GM19397 (cell line): Measurements from ENCODE around the gene CBX6.

Experiments used
- ATAC-seq: cut with Tn5 transposase; IDR thresholded peaks from one replicate; pipeline ENCODE4 v1.9.1; 2021; ENCODE audit warnings: mild to moderate bottlenecking, moderate library complexity; ENCODE audit not compliant: unreplicated experiment

The CBX6 gene

DNA sequence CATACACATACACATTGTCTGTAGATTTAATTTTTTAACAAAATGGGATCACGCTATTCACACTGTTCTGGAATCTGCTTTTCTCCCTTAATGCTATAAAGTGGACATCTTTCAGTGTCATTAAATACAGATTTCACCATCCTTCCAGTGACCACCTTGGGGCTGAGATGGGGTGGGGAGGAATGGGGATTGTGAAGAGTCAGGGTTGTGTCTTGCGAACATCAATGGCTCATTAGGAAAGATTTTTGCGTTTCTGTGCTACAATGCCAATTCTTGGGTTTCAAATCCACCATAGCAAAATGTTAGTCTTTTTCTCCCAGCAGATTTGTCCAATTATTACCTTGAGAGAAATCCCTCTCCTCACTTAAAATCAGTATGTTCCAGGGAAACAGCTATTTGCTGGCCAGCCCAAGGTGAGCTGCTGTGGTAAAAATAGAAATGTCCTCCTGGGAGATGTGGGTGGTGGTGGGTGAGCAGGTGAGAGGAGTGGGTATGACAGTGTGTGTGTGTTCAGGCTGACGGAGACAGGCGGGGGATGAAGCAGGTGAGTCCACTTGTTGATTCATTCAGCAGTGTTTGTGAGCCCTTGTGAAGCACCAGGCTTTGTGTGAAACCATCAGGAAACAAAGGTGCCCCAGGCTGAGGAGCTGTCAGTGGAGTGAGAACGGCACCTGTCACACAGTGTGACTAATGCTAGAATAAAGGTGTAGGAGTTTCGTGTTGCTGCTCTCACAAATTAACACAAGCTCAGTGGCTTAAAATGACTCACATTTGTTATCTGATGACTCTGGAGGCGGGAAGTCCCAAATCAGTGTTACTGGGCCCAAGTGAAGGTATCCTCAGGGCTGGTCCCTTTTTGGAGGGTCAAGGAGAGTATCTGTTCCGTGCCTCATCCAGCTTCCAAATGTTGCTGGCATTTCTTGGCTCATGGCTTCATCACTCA lies 1.7 kb upstream of the CBX6 start:
- no peak for ATAC-seq

- no peak for ATAC-seq
Measured at GRCh38 chr22:38872831-38873248, 824 bp upstream of the CBX6 start.

DNA sequence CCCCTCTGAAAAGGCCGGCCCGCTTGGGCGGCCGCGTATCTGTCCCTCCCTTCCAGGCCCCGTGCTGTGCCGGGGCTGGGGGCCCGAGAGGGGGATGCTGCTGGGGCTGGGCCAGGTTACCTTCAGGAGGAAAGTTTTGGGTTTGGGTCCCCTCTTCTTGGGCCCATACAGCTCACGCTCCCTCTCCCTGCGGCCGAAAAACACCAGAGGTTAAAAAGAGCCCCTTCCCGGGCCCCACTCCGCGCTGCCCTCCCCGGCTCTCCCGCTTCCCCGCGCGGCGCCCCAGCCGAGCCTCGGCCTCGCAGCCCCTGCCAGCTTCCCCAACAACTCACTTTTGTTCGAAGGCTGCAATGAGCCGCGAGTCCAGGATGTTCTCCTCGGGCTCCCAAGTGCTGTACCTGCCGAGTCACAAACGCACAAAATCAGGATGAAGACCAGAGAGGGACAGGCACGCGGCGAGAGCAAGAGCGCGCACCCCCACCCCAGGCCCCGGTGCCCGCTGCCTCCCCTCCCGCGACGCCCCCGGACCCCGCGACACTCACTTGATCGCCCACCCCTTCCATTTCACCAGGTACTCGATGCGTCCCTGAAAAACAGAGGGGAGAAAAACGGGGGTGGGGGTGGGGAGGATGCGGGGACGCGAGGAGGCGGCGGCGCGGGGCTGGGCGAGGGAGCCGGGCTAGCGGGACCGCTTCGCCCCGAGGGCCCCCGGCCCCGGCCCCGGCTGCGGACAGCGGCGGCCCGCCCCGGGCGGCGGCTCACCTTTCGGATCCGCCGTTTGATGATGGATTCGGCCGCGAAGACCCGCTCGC lies 450 bp downstream of the CBX6 start:
- peak; percentile 3 for ATAC-seq

- ATAC-seq: no peak
Measured at GRCh38 chr22:38870791-38871359, 1.1 kb downstream of the CBX6 start.

GRCh38 chr22:38870312-38870741 lies 1.7 kb downstream of the CBX6 start:
- no peak for ATAC-seq

GRCh38 chr22:38869663-38870062 lies 2.4 kb downstream of the CBX6 start:
- no peak for ATAC-seq

DNA sequence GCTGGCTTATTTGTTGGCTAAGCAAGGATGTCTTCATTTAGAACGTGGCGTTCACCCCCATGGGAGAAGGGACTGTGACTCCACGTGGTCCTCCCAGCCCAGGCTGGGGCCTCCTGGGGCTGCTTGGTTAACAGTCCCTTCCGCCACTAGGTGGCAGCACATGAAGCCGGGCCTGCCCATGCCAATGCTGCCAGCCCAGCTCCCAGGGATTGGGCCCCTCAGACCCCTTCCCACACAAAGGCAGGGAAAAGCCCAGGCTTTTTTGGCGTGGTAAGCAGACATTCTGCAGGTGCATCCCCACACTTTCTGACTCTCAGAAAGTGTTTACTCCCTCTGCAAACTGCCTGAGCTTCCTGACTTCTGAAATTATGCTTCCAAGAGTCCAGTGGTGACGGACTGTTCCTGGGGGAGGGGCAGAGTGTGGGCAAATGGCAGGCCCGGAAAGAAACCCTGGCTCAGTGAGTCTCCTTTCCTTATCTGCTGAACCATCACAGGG lies 3.1 kb downstream of the CBX6 start:
- ATAC-seq: no peak

DNA sequence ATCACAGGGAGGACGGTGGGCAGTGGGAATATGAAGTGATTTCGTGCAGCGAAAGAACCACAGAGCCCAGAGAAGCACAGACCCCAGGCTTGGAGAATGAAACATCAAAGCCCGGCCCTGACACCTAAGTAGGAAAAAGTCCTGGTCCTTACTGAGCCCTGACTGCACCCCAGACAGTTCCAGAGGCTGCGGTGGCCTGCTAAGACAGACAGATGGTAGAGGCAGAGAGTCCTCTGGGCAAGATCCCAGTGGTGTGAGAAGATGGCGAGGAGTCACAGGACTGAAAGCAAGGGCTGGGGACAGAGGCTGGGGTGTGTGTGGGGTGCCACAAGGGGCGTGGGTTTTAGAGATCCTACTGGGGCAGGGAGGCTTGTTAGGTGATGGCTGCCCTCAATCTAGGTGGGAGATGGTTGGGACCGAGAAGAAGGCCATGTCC lies 3.7 kb downstream of the CBX6 start:
- ATAC-seq: no peak

GRCh38 chr22:38867471-38868285 lies 4.3 kb downstream of the CBX6 start:
- ATAC-seq: no peak

- no peak for ATAC-seq
Measured at GRCh38 chr22:38867124-38867455, 4.9 kb downstream of the CBX6 start.

GRCh38 chr22:38866399-38867123 lies 5.5 kb downstream of the CBX6 start:
- ATAC-seq: no peak

DNA sequence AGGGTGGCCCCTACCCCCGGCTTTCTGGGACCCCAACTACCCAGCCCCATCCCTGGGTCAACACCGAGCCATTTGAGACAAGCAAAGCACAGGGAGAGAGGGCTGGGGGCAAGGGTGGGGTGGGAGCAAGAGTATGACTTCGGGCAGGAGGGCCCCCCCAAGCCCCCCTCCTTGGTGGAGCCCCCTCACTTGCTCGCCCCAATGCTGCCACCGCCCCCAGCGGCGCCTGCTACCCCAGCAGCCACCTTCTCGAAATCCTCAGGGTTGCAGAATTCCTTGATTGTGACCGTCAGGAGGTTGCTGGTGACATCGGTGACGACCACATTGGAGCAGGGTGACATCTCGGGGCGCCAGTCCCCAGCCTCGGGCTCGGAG lies 6.0 kb downstream of the CBX6 start:
- ATAC-seq: no peak

DNA sequence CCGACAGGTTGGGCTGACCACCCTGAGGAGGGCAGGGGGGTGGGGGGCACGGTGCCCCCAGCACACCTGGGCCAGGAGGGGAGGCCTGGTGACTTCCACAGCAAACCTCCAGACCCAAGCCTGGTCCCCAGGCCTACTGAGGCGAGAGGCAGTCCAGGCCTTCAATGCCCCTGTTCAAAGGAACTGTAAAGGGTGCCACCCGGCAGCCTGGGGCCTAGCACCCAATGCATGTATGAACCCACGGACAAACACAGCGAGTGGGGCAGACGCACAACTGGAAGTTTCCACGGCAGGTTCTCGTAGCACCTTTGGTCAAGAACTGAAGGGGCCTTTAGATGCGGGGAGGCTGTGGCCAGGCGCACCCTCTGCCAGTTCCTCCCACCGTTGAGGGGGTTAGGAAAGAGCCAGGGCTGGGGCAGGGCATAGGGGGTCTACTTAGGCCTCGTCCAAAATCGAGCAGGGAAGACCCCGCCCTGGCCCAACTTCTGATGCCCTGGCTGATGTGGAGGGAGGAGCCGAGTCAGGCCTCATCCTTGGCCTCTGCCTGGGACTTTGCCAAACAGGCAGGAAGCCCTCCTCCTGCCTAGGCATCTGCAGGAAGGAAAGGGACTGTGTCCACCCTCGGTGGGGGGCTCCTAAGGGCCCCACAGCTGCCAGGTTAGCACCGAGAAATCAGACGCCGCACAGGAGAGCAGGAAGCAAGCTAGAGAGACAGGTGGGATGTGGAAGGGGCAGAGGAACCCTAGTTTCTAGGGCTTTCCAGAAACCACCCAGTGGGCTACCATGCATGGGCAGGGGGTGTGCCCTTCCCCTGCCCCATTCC lies 6.6 kb downstream of the CBX6 start:
- no peak for ATAC-seq

- ATAC-seq: no peak
Measured at GRCh38 chr22:38864361-38865191, 7.4 kb downstream of the CBX6 start.

GRCh38 chr22:38863531-38864131 lies 8.4 kb downstream of the CBX6 start:
- no peak for ATAC-seq

DNA sequence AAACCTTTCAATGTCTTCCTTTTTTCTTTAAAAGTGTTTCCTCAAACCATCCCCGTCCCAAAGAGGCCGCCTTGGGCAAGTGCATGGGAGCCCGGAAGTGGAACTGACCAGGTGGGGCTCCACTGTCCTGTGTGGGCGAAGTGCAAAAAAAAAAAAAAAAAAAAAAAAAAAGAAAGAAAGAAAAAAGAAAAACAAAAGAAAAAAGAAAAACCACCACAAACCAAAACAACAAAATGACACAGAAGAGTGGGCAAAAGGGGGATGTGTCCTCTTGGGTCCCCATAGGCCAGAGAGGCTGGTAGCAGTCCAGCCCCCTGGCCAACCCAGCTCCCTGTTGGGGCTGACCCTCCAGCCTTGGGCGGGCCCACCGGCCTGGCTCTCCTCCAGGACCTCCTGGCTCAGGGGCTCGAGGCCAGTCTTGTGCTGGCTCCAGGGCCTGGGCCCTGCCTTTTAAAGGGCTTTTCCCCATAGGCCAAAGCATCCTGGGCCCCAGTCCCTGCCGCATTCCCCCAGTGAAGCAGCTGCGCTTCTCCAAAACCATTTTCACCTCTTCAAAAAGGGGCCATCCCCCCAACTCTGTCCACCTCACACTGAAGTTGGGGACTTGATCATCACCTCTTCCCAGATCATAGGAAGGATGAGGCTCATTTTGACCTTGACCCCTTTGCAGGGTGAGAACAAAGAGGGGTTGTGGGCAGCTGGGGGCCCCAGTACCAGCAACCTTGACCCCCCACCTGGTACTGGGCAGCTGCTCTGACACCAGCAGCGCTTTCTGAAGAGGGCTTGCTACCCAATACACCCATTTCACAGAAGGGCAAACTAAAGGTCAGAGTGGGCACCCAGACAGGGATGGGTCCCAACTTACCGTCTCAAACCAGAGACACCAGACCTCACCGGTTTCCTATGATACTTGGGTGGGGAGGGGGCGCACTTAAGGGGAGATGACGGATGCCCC lies 9.4 kb downstream of the CBX6 start:
- no peak for ATAC-seq

DNA sequence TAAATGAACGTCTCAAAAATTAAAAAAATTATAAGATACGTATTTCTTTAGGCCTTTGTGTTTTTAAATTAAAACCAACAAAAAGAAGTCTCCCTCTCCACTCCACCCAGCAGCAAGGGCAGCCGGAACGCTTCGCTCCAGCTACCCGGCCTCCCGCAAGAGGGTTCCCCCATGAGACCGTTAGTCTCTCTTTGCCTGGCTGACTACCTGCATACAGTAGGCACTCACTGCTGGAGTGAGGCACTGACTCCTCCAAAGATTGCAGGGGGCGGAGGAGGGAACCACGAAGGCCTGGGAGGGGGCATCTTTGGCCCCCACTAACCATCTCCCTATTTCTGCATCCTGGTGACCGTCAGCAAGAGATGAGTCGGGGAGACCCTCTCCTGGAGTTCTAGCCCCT lies 10.1 kb downstream of the CBX6 start:
- no peak for ATAC-seq
